ENCODE data around the gene CCDC197. TPM values are rescaled to one million over a fixed set of nuclear protein-coding genes. Genes with fewer than 3 reads are reported as not detected.

CCDC197 gene
- total RNA-seq, 4 donors from 2014 or later: not detected

- Histone ChIP-seq H3K27me3 (no peaks in the 10 kb centered on the region), H3K36me3 (no peaks in the 10 kb centered on the region), H3K9me3 (no peaks in the 10 kb centered on the region), H3K27ac (replicated peaks in 1 of 4) (peak overlapping the region; percentile 78 to 87 (median 82)), H3K4me3 (no peak overlapping the region), H3K4me1 (peaks cover 27 to 42% (median 33%) of the 10 kb centered on the region in 4 donors)
- TF ChIP-seq POLR2AphosphoS5 (IDR thresholded peaks at IDR 0.05): no peak
- no peak for TF ChIP-seq EP300 (IDR thresholded peaks at IDR 0.05)
- intact Hi-C loops (cut with DNase I): no loop called here
- no peak for DNase-seq (ENCODE audit: extremely low spot score)
- WGBS: 70% methylated on average over 7 of the region's 8 CpGs
Measured at GRCh38 chr14:93996130-93996695, 888 bp upstream of the CCDC197 start.

GRCh38 chr14:93997916-93998870 is 1.1 kb downstream of the CCDC197 start:
- DNase-seq (ENCODE audit: extremely low spot score): no peak
- H3K9me3 ChIP-seq: no peaks in the 10 kb centered on the region
- no peak for TF ChIP-seq CTCF (IDR thresholded peaks at IDR 0.05)
- no peak for TF ChIP-seq POLR2A (IDR thresholded peaks at IDR 0.05; ENCODE audit: low read depth)
- no peak for TF ChIP-seq EP300 (IDR thresholded peaks at IDR 0.05)
- TF ChIP-seq POLR2AphosphoS5 (IDR thresholded peaks at IDR 0.05): no peak
- peaks cover 27 to 52% (median 42%) of the 10 kb centered on the region in 4 donors for H3K4me1 ChIP-seq
- no peaks in the 10 kb centered on the region for H3K36me3 ChIP-seq
- no peak overlapping the region for H3K4me3 ChIP-seq
- no peak overlapping the region for H3K27ac ChIP-seq (replicated peaks in 1 of 4)
- intact Hi-C loops (cut with DNase I): no loop called here
- peaks cover 0 to 3% (median 0%) of the 10 kb centered on the region in 4 donors for H3K27me3 ChIP-seq
- 91% methylated on average over 15 of the region's 17 CpGs for WGBS

- DNase-seq (ENCODE audit: extremely low spot score): no peak
- Histone ChIP-seq H3K9me3 (no peaks in the 10 kb centered on the region), H3K27ac (replicated peaks in 1 of 4) (no peak overlapping the region), H3K4me3 (no peak overlapping the region), H3K36me3 (no peaks in the 10 kb centered on the region), H3K27me3 (peaks cover 0 to 3% (median 0%) of the 10 kb centered on the region in 4 donors), H3K4me1 (peaks cover 27 to 48% (median 42%) of the 10 kb centered on the region in 4 donors)
- WGBS: 90% methylated on average over 1 of the region's 7 CpGs
- intact Hi-C loops (cut with DNase I): no loop called here
- TF ChIP-seq POLR2A (IDR thresholded peaks at IDR 0.05; ENCODE audit: low read depth): no peak
- no peak for TF ChIP-seq CTCF (IDR thresholded peaks at IDR 0.05)
- no peak for TF ChIP-seq EP300 (IDR thresholded peaks at IDR 0.05)
- no peak for TF ChIP-seq POLR2AphosphoS5 (IDR thresholded peaks at IDR 0.05)
Measured at GRCh38 chr14:93998871-93999403, 1.8 kb downstream of the CCDC197 start.

GRCh38 chr14:93999573-93999972 is 2.5 kb downstream of the CCDC197 start:
- no peak for TF ChIP-seq EP300 (IDR thresholded peaks at IDR 0.05)
- no peak for TF ChIP-seq POLR2A (IDR thresholded peaks at IDR 0.05; ENCODE audit: low read depth)
- no peak for TF ChIP-seq POLR2AphosphoS5 (IDR thresholded peaks at IDR 0.05)
- no peak for TF ChIP-seq CTCF (IDR thresholded peaks at IDR 0.05)
- peaks cover 0 to 3% (median 0%) of the 10 kb centered on the region in 4 donors for H3K27me3 ChIP-seq
- intact Hi-C loops (cut with DNase I): no loop called here
- 76% methylated on average over 8 of the region's 8 CpGs for WGBS
- H3K4me1 ChIP-seq: peaks cover 25 to 42% (median 37%) of the 10 kb centered on the region in 4 donors
- H3K9me3 ChIP-seq: no peaks in the 10 kb centered on the region
- no peak for DNase-seq (ENCODE audit: extremely low spot score)
- no peak overlapping the region for H3K27ac ChIP-seq (replicated peaks in 1 of 4)
- H3K4me3 ChIP-seq: no peak overlapping the region
- H3K36me3 ChIP-seq: no peaks in the 10 kb centered on the region

GRCh38 chr14:94000267-94000666 is 3.2 kb downstream of the CCDC197 start:
- TF ChIP-seq POLR2AphosphoS5 (IDR thresholded peaks at IDR 0.05): no peak
- TF ChIP-seq CTCF (IDR thresholded peaks at IDR 0.05): no peak
- TF ChIP-seq POLR2A (IDR thresholded peaks at IDR 0.05; ENCODE audit: low read depth): no peak
- no peak for TF ChIP-seq EP300 (IDR thresholded peaks at IDR 0.05)
- Histone ChIP-seq H3K27ac (replicated peaks in 1 of 4) (no peak overlapping the region), H3K4me1 (peaks cover 22 to 35% (median 31%) of the 10 kb centered on the region in 4 donors), H3K36me3 (no peaks in the 10 kb centered on the region), H3K27me3 (peaks cover 0 to 3% (median 0%) of the 10 kb centered on the region in 4 donors), H3K9me3 (no peaks in the 10 kb centered on the region), H3K4me3 (no peak overlapping the region)
- intact Hi-C loops (cut with DNase I): no loop called here
- no peak for DNase-seq (ENCODE audit: extremely low spot score)
- WGBS: 83% methylated on average over 4 of the region's 6 CpGs

Measured in esophagus muscularis mucosa (tissue), 4 donors.